ENCODE results near the gene ATP6V1E1. TPM values are rescaled to one million over a fixed set of nuclear protein-coding genes. Genes with fewer than 3 reads are reported as not detected.

ATP6V1E1 gene
- total RNA-seq, 1 donor, result 74.2 TPM

DNA sequence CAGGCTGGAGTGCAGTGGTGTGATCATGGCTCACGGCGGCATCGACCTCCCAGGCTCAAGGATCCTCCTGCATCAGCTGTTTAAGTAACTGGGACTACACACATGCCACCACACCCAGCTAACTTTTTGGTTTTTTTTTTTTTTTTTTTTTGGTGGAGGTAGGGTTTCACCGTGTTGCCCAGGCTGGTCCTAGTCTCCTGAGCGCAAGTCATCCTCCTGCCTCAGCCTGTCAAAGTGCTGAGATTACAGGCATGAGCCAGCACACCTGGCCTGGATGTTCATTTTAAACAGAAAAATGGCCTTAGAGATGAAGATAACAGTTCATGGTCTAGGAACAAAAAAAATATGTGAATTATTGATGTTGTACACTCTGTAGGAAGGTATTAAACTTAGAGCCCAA, 78.9 kb downstream of the ATP6V1E1 start:
- H3K9me3 ChIP-seq (ENCODE audit: low read depth, low read length), result no peaks in the 10 kb centered on the region
- no peaks in the 10 kb centered on the region for H3K27me3 ChIP-seq (ENCODE audit: insufficient read depth, low read length)
- H3K4me3 ChIP-seq (ENCODE audit: low read length), result no peak overlapping the region
- H3K4me1 ChIP-seq (ENCODE audit: insufficient read depth, low read length), result no peaks in the 10 kb centered on the region

DNA sequence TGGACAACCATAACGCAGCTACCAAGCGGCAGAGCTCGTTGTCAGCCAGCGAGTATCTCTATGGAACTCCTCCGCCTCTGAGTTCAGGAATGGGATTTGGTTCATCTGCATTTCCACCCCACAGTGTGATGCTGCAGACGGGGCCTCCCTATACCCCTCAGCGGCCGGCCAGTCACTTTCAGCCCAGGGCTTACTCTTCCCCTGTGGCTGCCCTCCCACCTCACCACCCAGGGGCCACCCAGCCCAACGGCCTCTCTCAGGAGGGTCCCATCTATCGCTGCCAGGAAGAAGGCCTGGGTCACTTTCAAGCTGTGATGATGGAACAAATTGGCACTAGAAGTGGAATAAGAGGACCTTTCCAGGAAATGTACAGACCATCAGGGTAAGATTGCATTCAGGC, 79.4 kb downstream of the ATP6V1E1 start:
- Histone ChIP-seq H3K4me3 (ENCODE audit: low read length) (no peak overlapping the region), H3K27me3 (ENCODE audit: insufficient read depth, low read length) (no peaks in the 10 kb centered on the region), H3K4me1 (ENCODE audit: insufficient read depth, low read length) (no peaks in the 10 kb centered on the region), H3K9me3 (ENCODE audit: low read depth, low read length) (no peaks in the 10 kb centered on the region)

DNA sequence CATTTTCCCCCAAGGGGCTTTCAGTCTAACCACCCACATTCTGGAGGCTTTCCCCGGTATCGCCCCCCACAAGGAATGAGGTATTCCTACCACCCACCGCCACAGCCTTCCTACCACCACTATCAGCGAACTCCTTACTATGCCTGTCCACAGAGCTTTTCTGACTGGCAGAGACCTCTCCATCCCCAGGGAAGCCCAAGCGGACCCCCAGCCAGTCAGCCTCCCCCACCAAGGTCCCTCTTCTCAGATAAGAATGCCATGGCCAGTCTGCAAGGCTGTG, 79.9 kb downstream of the ATP6V1E1 start:
- H3K4me3 ChIP-seq (ENCODE audit: low read length), result no peak overlapping the region
- H3K4me1 ChIP-seq (ENCODE audit: insufficient read depth, low read length), result no peaks in the 10 kb centered on the region
- H3K27me3 ChIP-seq (ENCODE audit: insufficient read depth, low read length), result no peaks in the 10 kb centered on the region
- no peaks in the 10 kb centered on the region for H3K9me3 ChIP-seq (ENCODE audit: low read depth, low read length)

DNA sequence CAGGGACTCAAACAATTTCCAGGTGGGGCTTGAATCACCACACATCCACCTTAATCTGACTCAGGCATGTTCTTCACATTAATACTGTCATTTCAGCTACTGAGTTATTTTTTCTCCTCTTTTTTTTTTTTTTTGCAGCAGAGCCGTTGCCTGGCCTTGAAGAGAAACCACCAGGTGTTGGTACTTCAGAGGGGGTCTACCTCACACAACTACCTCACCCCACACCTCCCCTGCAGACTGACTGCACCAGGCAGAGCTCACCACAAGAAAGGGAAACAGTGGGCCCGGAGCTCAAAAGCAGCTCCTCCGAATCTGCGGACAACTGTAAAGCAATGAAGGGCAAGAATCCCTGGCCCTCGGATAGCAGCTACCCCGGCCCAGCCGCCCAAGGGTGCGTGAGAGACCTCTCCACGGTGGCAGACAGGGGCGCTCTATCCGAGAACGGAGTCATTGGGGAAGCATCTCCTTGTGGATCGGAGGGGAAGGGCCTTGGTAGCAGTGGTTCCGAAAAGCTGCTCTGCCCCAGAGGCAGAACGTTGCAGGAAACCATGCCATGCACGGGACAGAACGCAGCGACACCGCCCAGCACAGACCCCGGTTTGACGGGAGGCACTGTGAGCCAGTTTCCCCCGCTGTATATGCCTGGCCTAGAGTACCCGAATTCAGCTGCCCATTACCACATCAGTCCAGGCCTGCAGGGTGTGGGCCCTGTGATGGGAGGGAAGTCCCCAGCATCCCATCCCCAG, 80.4 kb downstream of the ATP6V1E1 start:
- Histone ChIP-seq H3K4me3 (ENCODE audit: low read length) (no peak overlapping the region), H3K4me1 (ENCODE audit: insufficient read depth, low read length) (no peaks in the 10 kb centered on the region), H3K9me3 (ENCODE audit: low read depth, low read length) (no peaks in the 10 kb centered on the region)

DNA sequence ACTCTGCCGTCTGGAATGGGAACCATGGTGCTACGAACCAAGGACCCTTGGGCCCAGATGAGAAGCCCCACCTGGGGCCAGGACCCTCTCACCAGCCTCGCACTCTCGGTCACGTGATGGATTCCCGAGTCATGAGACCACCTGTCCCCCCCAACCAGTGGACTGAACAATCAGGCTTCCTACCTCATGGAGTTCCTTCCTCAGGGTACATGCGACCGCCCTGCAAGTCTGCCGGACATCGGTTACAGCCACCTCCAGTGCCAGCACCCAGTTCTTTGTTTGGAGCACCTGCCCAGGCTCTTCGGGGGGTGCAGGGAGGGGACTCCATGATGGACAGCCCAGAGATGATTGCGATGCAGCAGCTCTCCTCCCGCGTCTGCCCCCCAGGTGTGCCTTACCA, 86.1 kb downstream of the ATP6V1E1 start:
- H3K4me1 ChIP-seq (ENCODE audit: insufficient read depth, low read length), result no peaks in the 10 kb centered on the region
- no peak overlapping the region for H3K4me3 ChIP-seq (ENCODE audit: low read length)
- H3K27me3 ChIP-seq (ENCODE audit: insufficient read depth, low read length), result no peaks in the 10 kb centered on the region
- H3K9me3 ChIP-seq (ENCODE audit: low read depth, low read length), result no peaks in the 10 kb centered on the region

More for the DNA sequence above, 80.4 kb downstream of the ATP6V1E1 start:
- H3K27me3 ChIP-seq (ENCODE audit: insufficient read depth, low read length), result no peaks in the 10 kb centered on the region

Other genes starting within 250 kb of the ATP6V1E1 start
- not detected for gene SLC25A18, start 65.3 kb downstream of the ATP6V1E1 start, total RNA-seq
- gene BCL2L13, start 10.0 kb upstream of the ATP6V1E1 start, total RNA-seq, result 25.9 TPM
- 44.3 TPM for gene BID, start 145.7 kb upstream of the ATP6V1E1 start, total RNA-seq

All from mononuclear cell (primary cell).